NK-92 treated with Interleukin-12 subunit alpha and Interleukin-12 subunit beta, amount 100 ng/mL, for 24 hours (cell line): Measurements from ENCODE around the gene ZNF521.

Experiments used
- DNase-seq: peaks from one replicate; lab custom pipeline; 2025; lab: John Stamatoyannopoulos, UW

Gene ZNF521

DNA sequence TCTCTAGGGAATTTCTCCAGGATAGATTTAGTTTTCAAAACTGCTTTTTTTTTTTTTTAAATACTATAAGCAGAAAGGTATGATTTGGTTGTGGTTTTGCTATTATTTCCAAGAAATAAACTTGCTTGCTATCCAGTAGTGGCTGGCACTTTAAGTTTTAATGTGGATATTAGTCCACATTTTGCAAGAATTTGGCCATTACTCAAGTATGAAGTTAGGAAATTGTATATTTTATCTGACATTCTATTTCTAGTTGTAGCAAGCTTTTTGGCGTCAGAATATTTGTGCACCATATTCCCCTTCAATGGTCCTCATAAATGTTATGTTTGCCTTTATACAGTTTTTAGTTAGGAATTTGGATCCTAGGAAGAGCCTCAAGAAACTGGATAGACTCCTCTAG is 226.3 kb downstream of the ZNF521 start:
- DNase-seq, result no peak

DNA sequence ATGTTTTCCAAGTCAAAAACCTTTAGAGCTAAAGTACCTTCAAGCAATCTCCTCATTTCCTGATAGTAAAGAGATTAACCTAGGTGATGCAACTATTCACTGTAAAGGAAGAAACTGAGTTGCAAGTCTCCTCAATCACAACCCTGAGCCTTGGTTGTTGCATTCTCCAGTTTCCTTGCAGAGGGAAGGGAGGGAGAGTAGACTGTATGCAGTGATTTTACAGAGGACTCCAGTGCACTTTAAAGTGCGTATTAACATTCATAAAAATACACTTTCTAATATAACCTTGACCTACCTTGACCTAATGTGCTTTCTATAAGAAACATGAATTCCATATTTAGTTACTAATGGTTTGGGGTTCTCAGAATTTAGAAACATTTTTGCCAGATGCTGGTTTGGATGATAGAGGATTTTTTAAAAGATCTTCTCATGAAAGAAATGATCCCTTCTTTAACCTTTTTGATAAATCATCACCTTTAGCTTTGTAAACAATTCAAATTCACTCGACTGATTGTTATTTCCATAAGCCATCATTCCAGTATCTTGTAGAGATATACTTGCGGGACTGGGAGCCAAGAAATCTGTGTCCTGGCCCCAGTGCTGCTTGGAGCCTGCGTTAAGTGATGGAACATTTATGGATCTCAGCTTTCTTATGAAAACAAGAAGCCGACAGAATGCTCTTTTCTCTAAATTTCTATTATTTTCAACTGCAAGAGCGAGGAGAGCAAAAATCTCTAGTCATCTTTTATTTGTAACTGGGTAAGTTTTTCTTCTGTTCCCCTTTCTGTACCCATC is 228.3 kb downstream of the ZNF521 start:
- DNase-seq, result no peak

DNA sequence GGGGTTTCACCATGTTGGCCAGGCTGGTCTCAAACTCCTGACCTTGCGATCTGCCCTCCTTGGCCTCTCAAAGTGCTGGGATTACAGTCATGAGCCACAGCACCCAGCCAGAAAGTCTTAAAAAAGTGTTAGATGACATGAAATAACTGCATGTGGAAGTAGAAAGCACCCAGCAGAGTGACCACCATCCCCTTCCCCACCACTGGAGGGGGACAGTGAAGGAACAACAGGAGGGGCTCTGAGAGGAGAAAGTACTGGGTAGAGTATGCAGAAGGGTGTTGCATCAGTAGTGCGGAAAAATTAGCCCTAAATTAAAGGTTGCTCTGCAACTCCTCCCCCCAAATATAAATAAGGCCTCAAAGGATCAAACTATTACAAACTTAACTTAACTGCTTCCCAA is 230.5 kb downstream of the ZNF521 start:
- no peak for DNase-seq

DNA sequence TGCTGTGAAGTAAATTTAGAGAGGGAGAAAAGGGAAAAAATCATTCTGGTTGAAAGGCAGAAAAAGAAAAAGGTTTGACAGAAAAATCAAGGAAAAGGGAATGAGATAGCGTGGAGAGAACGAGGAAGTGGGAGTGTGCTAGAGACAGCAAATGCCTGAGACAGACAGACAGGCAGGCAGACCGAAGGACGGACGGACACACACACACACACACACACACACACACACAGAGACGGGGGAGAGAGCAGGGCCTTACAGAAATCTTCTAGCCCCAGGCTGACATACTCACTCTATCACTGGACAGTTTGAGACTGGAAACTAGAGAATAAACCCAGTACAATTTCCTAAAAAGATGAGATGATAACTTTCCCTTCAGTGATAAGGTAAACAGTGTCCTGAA is 238.4 kb downstream of the ZNF521 start:
- no peak for DNase-seq

DNA sequence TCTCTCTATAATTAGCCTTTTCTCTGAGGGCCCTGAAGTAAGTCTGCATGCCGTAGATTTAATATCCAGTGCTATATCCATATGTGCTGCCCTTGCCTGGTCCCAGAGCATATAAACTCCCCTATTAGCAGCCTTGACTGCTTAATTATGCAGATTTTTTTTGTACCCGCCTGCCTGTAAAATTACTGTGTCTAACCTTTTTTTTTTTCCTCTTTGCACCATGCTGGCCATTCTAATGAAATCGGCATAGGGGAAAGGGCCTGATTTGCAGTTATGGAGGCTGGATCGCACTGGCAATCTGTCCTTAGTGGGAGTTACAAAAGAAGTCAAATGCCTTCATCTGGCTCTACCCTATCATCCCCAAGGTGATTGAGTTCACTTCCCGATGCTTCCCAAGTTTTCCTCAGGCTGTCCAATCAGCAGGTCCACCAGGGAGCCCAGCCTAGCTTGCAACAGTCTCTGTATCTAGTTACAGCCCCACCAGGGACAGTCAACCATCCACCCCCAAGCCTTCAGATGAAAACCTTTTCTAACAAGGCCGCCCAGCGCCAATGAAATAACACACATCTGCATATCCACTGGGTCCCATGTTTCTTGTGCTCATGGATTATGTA is 239.0 kb downstream of the ZNF521 start:
- DNase-seq, result no peak

DNA sequence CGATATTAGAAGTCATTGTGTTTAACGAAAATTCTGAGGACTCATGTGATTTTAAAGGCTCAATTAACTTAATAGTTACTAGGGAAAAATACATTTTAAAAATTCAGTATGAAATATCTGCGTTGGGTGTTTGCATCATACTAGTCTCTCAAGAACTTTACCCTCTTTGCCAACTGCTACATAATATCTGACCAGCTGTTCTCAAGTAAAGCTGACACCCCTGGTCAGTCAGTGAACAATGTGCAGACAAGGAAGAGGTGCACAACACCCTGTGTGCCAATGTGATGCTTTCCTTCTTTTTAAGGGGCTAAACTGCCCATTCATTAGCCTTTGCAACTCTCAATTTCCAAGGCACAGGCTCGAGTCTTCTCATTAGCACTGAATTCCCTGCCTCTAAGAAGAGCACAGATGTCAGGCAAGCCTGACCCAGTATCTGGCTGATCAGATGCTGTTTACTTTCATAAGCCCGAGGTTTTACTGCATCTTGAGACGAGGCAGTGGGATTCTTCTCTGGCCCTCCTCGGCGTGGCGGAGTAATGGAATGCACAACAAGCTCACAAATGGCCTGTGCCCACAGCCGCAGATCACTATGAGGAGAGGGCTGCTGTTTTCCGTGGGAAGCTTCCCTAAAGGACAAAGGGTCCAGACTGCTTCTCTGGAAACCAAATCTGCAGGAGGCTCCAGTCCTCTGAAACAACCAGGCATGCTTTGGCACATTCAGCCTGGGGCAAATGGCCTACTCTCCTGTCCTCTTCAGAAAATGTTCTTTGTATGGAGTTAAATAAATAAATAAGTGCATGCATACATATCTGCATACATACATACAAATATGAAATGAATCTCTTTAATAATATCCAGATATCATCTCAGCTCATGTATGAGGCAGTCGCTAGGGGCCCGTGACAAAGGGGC is 240.3 kb downstream of the ZNF521 start:
- DNase-seq, result no peak

DNA sequence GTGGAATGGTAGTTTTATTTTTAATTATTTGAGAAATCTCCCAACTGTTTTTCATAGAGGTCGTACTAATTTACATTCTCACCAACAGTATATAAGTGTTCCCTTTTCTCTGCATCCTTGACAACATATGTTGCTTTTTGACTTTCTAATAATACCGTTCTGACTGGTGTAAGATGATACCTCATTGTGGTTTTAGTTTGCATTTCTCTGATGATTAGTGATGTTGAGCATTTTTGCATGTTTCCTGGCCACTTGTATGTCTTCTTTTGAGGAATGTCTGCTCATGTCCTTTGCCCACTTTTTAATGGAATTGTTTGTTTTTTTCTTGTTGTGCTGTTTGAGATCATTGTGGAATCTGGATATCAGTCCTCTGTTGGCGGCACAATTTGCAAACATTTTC is 242.5 kb downstream of the ZNF521 start:
- no peak for DNase-seq

DNA sequence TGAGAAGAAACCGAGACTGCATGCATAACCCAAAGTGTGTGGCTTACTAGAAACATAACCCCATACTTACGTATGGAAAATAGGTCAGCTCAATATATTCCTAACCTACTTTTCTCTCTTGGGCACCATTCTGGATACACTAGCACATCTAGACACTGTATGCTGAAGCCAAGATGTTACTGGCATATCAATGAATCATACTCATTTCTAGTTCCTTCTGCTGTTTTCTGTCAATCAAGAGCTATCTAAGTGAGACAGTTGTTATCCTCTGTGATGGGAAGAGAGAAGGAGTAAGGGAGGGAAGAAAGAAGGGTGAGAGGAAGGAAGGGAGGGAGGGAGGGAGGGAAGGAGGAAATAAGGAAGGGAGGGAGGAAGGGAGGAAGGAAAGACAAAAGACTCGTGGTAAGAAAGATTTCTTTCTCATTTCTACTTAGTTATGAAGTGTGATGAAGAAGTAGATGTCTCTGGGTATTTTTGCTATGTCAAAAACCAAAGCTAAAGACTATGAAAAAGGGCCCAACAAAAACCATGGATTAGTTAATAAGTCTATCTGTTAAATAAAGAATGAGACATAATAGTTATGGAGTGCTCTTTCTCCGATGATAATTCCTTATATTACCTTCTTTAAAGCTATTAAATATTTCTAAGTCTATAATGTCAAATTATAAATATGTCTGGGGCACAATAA is 248.4 kb downstream of the ZNF521 start:
- DNase-seq, result no peak

DNA sequence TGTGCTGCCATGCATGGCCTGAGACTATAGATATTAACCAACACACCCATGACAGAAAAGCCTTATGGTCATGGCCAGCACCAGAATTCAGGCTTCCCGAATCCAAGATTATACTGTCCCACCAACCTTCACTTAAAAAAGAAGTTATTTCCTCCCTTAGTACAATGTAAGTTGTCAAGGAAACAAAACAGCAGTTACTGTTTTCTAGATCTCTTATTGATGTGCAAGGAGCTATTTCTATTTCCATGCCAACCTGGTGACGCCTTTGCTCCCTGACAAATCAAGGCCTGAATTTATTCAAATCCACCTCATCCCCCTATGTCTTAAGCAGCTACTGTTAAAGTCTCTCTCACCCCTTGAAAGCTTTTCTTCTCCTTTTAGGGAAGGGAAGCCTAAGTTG is 249.3 kb downstream of the ZNF521 start:
- no peak for DNase-seq

DNA sequence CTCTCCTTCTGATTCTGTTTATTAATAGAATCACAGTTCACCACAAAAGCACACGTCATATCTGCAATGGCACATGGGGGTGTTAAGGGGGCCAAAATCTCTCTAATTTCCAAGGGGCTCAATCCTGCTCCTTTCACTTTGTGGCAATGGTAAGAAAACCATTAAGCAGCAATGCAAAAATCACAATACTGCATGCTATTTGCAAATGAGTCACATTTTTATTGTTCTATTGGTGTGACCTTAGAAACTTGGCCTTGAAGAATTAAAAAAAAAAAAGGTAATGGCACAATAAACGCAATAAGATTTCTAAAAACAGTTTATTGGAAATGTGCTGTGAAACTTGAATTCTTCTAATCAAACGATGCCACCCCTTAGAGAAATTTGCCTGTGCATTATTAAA is 251.5 kb downstream of the ZNF521 start:
- no peak for DNase-seq

DNA sequence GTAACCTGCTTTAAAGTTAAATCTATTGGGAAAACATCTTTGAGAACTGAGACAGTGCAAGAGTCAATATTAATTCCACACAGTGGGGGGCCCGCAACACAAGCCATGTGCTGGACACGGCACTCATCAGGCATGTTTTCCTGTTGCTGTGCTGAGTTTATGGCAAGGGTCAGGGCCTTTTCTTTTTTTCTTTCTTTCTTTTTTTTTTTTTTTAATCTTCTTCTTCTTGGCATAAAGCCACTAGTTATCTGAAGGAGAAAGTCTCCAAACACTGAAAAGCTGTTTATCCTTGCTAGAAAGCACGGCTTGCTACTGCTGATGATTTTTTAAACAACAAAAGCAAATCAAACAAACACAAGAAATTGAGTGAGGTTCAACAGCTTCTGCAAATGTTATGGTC is 252.1 kb downstream of the ZNF521 start:
- DNase-seq, result no peak

DNA sequence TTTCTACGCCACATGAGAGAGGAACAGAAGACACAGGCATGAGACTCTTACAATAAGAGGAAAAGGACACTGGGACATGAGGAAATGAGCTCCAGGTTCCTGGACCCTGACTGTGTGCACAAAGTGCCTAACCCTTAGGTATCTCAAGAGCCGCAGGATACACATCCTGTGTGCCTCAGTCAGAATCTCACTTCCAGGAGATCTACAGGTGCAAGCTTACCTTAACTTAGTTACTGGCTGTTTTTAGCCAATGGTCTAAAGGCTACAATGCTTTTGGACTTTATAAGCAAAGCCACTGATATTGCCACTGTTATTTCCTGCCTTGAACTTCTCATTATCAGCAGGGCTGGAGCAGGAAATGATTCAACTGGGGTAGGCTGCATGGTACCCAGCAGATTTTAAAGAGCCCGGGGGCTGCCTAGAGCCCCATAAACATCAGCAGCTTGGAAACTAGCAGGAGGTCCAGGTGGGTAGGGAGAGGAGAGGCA is 254.4 kb downstream of the ZNF521 start:
- no peak for DNase-seq

DNA sequence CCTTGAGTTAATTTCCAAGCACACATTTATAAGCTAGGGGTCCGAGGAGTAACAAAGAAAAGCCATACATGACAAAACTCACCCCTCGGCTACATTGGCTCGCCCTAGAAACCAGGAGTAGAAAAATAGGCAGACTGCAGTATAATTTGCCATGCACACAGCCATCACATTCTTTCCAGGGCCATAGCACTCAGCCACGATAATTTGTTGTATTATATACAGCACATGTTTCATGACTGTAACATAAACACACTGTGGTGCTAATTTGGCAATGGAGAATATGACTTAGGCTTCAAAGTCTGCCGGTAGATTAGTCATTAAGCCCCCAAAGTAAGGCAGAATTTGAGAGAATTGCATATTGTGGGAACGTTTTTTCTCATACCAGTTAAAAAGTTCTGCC is 254.9 kb downstream of the ZNF521 start:
- DNase-seq, result no peak

DNA sequence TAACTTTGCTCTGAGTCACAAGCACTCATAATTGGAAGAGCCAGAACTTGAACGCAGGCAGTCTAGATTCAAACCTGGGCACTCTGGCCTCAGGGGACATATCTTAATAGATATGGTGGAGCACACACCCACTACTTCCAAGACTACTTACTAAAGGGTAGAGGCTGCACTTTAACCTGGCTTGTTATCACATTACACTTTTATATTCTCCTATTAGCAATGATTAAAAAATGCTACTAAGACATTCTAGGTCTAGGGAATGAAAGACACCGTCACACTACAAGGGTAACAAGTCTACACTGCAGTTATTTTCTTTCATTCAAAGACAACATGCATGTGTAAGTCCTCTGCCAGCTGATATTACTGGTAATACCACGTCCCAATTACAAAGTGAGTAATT is 258.8 kb downstream of the ZNF521 start:
- DNase-seq, result no peak

DNA sequence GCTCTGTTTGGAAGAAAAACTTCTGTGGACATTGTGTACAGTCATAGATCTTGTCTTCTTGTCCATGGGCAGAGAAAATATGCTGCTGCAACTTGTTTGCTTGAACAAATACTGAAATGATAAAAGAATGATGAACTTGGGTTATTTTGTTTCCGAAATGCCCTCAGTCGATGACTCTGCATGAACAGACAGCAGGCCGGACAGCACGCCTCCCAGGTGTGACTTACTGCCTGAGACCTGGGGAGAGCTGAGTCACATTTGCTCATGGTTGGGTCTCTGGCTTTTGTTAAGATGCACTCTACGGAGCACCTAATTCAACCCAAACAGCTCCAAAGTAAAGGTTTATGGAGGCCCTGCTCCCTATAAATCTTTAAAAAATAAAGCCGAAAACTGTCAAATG is 262.5 kb downstream of the ZNF521 start:
- DNase-seq, result no peak

DNA sequence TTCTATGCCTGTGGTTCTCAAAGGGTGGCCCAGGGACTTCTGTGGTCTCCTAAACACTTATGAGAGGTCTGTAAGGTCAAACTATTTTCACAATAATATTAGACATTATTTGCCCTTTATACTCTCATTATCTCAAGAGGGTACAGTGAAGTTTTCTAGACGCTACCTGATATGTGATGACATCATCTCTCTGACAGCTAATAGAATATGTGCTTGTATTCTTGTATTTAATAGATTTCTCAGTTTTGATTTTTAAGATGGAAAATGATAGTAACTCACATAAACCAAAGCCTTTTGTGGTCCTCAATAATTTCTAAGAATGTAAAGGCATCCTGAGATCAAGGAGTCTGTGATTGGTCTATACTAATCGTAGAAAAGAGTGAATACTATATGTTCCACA is 265.1 kb downstream of the ZNF521 start:
- DNase-seq, result no peak

DNA sequence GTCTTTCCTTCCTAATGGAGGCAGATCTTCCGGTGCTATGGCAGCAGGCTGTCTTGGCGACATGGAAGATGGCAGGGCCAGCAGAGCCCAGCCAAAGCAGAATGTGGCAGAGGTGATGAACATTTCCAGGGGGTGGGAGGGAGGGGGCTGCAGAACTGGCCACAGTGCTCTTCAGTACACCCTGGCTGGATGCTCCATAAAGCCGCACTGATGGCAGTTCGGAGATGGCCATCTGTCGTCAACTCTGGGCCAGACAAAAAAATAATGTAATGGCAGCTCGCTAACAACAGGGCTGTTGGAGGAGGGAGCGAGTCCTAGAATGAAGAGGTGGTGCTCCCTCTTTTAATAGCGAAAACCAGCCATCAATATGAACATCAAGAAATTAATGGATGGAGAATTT is 271.0 kb downstream of the ZNF521 start:
- no peak for DNase-seq

DNA sequence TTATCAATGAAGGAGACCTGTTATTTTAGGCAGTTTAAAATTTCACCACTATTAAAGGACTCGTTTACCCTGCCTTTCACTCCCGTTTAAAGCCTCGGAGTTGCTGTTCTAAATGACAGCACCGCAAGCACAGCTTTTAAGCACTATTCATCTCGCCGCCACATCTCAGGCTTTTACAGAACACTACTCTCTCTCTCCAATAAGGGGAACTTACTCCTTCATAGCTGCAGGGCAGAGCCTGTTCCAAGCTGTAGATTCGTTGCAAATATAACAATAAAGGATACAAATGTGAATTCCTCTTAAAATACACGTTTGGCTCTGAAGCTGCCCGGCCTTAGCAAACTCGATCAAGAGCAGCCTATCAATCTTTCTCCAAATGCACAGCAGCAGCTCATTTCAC is 271.8 kb downstream of the ZNF521 start:
- DNase-seq, result no peak

DNA sequence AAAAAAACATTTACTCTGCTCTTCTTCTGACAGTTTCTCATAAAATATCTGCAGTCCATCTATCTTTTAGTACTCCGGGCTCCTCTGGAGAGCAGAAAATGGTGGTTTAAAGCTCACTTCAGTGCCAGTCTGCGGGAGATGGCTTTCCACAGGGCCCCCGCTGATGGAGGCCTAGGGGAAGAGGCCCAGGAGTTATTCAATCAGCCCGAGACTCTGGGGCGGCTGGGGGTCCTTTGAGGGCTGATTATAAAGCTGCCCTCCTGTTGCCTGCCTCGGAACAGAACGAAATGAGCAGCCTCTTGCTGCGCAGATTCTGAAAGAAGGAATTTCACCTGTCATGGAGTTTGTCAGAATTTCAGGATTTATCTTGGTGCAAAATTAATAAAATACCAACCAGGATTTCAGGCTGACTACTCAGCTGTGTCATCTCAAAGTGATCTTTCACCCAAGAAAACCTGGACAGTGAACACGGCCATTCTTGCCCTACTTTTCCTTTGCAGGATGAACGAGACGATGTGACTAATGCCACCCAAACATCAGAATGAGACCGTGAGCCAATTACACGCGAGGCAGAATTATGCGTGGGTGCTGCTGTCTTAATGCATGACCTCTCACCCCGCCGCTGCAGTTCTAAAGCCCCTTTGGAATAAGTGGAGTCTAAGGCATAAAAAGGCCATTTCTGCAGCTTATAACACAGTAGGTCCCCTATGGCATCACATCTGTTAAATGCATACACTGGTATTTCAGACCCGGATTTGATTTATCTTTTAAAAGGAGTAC is 273.8 kb downstream of the ZNF521 start:
- no peak for DNase-seq

DNA sequence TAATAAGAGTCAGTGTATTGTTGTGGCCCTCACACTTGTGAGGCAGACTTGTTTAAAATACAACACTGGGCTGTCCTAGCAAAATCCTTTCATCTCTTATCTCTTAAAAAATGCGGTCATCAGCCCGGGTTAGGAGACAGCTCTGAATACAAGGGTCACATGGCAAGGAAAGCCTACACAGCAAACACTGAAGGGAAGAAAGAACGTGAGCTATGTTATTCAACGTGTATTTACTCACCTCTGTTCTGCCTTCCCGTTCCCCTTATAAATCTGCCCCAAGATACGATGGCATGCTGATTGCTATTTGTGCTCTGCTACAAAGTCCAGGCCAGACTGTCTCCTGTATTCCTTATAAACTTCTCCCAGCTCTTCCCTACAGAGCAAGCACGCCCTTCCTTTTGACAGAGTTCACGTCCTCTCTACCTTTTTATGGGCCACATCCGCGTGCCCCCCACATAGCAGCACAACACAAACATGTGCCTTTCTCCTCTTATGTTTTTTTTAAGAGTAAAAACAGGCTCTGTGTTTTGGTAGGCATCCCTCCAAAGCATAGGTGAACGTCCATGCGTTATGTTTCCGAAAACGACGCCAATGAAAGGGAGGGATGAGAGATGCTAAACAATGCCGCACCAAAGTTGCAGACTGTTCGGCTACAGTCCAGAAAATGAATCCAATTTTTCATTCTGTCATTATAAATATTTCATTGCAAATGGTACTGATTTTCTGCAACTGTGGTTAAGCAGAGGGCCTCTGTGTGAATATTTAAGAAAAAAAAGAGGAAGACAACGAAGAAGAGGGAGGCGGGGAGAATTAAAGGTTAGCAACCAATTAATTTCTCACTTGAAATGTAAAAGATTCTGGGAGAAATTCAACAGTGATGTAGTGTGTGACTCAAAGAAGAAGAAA is 274.7 kb downstream of the ZNF521 start:
- no peak for DNase-seq
